A673 (cell line): ENCODE measurements around the gene GOLGA6L6.
"Not testable (repeated sequence)": the region's sequence is repeated elsewhere in the genome, so short reads cannot be mapped to it uniquely, and the experiment has no call there.

Experiments
- EZH2 ChIP-seq: fragments of 200-600 bp; sonication (generic); IDR thresholded peaks from 2 replicates; pipeline ENCODE4 v1.6.1; 2017; ENCODE audit warnings: borderline replicate concordance, low read depth, mild to moderate bottlenecking, mixed read lengths, antibody characterized with exemption, low read length; ENCODE audit not compliant: poor library complexity, severe bottlenecking
- TF ChIP-seq, protein P1 (sequence below): fragments of 300-800, 200-600 bp; sonication (generic); conservative IDR thresholded peaks from 2 replicates; pipeline ENCODE4 v1.5.1; 2017; ENCODE audit warnings: low read depth, mild to moderate bottlenecking, antibody characterized with exemption, low read length, moderate library complexity, mixed read lengths

DNA sequence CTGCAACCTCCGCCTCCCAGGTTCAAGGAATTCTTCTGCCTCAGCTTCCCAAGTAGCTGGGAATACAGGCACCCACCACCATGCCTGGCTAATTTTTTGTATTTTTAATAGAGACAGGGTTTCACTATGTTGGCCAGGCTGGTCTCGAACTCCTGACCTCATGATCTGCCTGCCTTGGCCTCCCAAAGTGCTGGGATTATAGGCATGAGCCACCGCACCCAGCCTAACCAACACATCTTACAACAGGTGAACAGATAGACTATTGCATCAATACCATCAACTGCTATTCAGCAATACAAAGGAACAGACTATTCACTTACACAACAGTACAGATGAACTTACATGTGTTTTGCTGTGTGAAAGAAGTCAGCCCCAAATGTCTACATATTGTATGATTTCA is 45.2 kb upstream of the GOLGA6L6 start:
- TF ChIP-seq, protein P1, sequence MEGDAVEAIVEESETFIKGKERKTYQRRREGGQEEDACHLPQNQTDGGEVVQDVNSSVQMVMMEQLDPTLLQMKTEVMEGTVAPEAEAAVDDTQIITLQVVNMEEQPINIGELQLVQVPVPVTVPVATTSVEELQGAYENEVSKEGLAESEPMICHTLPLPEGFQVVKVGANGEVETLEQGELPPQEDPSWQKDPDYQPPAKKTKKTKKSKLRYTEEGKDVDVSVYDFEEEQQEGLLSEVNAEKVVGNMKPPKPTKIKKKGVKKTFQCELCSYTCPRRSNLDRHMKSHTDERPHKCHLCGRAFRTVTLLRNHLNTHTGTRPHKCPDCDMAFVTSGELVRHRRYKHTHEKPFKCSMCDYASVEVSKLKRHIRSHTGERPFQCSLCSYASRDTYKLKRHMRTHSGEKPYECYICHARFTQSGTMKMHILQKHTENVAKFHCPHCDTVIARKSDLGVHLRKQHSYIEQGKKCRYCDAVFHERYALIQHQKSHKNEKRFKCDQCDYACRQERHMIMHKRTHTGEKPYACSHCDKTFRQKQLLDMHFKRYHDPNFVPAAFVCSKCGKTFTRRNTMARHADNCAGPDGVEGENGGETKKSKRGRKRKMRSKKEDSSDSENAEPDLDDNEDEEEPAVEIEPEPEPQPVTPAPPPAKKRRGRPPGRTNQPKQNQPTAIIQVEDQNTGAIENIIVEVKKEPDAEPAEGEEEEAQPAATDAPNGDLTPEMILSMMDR: not testable (repeated sequence)
- not testable (repeated sequence) for TF ChIP-seq EZH2
